SIG-M5 treated with dmso at 0.1 percent for 504 hours (cell line): Measurements from ENCODE around the gene GPD2.

ENCODE experiments used
- DNase-seq: peaks from one replicate; lab custom pipeline; 2025; ENCODE audit not compliant: unreplicated experiment; lab: John Stamatoyannopoulos, UW

The GPD2 gene

DNA sequence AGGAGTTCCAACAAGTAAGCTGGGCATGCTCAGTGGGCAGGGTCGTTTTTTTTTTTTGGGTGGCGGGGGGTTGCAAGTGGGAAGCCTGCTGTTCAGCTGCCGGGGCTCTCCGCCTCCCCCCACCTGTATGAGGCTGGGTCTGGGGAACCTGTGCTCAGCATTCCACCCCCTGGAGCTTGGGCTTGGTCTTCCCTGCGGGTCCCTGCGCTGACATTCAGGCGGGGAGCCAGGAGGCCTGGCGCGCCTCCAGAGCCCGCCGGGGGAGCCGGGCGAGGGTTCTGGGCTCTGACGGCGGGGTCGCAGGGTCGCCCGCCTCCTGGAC lies 822 bp upstream of the GPD2 start:
- no peak for DNase-seq

DNA sequence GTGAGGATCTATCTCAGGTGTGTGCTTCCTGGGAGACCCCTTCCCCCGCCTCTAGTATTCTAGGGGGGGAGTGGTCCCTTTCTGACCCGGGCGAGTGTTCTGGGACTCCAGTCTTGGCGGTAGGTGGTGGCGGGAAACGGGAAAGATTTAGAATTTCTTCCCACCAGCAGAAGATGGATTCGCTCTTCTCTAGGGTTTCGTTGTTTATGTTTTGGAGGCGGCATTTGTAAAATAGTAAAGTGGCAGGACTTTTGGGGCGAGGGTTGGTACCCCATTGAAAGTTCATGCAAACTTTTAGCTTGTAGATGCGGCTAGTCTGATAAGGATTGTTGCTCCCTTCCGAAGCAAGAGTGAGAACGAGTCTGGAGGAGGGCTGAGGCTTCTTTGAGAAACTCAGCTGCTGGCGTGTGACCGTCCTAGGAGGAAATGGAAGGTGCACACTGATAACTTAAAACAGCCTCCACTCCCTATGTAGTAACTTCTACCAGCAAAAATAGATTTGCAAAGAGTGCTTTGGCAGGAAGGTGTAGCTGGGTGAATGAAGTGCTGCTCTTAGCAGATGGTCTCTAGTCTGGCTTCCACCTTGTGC lies 412 bp downstream of the GPD2 start:
- DNase-seq: peak; percentile 56

DNA sequence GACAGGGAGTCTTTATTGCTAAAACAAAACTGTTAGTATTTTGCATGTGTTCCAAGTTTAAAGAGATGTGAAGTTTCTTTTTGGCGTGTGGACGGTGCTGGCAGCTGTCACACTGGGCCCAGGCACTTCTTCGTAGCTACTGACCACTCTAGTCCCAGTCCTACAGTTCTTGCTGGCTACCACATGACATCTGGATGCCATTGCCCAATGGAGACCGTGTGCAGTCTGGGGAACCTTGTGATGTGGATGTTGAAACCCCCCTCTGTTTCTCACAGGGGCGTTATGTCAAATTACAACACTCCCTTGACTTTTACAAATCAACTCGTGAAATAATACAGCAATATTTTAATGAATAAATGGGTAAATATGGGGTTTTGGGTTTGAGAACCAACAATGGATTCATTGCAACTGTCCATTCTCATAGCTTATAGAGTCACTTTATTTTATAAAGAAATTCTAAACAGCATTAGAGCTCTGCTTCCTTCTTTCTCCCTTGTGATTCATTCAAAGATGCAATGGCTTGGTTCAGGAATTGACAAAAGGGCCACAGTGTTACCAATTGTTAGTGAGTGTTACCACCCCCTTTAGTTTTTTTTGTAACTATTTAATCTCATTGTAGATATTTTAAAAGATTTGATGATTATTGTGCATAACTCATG lies 1.2 kb downstream of the GPD2 start:
- peak; percentile 75 for DNase-seq

DNA sequence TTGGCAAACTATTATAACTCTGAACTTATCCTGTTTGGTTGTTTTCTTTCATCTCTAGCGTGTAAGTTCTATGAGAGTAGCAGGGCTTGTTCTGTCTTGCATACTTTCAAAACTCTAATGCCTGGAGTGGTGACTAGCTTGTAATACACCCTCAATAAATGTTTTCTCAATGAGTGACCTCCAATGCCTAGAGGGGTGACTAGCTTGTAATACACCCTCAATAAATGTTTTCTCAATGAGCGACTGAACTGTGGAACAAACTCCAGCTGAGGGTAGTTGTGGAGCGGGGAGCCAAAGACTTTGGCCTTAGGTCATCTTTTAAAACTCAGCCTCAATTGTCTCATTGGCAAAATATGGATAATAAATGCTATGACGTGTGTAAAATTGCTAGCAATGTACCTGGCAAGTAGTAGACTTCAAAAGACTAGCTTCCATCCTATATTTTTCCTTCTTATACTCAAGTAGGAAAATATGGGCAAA lies 1.8 kb downstream of the GPD2 start:
- DNase-seq: no peak

DNA sequence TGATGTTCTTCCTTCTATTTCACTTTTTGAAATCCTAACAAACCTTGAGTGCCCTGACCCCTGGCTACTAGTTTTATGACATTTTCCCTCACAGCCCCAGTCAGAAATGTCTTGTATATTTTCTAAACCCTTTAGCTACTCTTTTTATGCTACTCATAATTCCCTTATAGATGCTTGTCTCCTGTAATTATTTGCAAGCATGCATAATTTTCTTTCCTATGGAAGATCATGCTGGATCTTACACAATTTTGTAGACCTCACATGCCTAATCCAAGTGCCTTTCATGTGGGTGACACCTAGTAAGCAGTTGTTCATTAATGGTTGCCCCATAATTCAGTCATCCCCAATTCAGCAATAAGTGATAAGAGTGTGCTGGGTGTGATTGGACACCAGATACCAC lies 6.9 kb downstream of the GPD2 start:
- DNase-seq: no peak

DNA sequence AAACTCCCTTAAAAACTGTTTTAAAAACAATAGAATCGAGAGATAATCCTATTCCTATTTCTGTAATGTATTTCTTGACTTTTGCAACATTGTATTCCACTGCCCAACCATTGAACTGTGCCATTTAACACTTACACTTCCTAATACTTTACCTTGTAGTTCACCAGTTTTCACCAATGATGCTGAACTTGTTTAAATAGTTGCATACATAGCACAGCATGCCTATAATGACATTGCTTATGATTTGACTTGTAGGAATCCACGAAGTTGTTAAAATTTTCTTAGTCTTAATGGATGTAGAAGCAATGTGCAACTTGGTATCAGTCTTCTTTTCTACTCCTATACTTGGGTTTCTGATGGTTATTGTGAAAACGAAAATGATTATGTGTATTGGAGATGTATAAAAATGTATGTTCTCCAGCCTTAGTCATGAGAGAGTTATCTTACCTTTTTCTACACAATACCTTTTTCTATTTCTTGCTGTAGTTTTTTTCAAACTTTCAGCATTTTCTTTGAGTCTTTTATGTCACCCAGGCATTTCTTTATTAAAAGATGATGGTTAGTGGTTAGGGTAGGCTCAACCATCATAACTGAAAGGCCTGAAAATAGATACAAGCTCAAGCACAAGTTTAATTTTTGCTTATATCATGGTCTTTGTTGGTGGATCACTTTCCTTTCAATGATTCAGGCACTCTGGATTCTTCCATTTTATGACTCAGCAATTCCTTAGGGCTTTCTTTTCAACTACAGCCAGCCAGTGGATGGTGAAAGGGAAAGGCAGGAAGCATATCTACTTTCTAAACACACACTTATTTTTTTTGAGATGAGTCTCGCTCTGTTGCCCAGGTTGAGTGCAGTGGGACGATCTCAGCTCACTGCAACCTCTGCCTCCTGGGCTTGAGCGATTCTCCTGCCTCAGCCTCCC lies 9.4 kb downstream of the GPD2 start:
- no peak for DNase-seq

DNA sequence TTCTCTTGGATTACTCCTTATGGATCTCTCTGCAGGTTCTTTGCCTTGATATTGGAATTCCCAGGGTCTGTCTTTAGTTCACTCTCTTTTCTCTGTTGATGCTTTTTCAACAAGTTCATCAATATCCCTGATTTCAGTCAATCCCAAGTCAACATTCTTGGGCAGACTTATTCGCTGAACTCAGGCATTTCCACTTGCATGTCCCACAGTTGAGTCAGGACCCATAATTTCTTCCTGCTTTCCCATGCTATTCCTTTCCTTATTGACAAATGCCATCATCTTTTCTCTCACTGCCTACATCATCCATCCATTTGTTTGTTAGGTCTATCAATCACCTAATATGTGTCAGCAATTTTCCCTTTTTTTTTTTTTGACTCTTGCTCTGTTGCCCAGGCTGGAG lies 11.6 kb downstream of the GPD2 start:
- no peak for DNase-seq

DNA sequence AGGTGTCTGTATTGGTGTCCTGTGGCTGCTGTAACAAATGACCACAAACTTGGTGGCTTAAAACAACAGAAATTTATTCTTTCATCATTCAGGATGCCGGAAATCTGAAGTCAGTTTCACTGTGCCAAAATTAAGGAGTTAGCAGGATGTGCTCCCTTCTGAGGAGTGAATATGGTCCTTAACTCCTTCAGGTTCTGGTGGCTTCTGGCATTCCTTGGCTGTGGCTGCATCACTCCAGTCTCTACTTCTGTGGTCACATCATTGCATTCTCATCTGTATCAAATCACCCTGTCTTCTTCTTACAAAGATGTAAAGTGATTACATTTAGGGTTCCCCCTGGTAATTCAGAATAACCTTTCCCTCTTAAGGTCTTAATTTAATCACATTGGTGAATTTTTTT lies 12.6 kb downstream of the GPD2 start:
- DNase-seq: no peak

DNA sequence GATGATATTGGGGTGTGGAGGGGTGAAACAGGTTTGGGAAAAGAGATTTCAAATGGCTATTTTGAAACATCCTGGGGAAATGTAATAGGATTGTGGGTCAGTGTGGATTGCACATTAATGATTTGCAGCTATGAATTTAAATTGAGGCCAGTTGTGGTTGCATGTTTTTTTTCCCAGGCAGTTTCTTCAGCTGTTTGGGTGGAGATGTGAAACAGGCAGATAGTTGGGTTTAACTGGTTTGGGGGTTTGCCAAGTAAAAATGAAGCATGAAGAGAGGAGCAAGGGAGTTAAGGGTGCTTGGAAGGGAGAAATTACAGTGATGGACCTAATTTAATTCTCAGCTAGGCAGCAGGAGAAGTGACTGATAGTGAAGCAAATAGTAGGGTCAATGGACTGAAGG lies 16.8 kb downstream of the GPD2 start:
- DNase-seq: no peak

DNA sequence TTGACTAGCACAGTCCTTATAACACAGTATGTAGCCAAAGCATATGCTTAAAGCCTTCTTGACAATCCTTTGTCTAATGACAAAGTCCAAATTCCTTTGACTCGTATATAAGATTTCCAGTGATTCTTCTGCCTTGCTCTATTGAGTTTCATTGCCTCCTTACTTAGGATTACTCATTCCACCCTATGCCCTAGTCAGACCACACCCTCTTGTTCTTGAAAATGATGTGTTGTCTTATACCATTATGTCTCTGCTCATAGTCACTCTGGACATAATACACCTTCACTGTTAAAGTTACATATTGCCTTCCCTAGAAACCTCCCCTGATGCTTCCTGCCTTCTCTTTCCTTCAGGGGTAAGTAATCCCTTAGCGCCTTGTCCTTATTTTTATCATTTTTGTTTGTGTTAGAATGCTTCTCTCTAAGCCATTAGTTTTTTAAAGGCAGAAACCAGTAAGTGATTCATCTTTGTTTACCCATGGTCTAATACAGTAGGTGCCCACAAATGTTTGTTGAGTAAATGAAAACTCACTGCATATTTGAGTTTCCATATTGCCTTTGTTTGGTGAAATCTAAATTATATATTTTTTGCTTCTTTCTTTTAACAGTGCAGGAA lies 19.3 kb downstream of the GPD2 start:
- DNase-seq: no peak

DNA sequence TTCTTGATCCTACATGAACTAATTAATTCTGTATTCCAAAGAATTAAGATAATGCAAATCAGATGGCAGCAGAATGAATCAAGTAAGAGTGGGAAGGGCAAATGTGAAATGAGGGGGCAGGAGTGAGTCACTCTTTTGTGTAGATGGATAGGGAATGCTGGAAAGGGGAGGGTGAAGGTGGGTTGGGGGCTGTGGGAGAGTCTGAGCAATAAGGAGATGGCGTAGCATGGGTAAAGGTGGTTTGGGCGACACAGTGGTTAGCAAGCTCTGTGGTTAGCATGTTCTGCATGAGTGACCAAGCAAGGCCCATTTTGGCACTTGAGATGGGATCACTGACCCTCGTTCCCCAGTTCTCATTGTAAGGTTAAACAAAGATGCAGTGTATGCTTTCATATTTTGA lies 20.4 kb downstream of the GPD2 start:
- no peak for DNase-seq

DNA sequence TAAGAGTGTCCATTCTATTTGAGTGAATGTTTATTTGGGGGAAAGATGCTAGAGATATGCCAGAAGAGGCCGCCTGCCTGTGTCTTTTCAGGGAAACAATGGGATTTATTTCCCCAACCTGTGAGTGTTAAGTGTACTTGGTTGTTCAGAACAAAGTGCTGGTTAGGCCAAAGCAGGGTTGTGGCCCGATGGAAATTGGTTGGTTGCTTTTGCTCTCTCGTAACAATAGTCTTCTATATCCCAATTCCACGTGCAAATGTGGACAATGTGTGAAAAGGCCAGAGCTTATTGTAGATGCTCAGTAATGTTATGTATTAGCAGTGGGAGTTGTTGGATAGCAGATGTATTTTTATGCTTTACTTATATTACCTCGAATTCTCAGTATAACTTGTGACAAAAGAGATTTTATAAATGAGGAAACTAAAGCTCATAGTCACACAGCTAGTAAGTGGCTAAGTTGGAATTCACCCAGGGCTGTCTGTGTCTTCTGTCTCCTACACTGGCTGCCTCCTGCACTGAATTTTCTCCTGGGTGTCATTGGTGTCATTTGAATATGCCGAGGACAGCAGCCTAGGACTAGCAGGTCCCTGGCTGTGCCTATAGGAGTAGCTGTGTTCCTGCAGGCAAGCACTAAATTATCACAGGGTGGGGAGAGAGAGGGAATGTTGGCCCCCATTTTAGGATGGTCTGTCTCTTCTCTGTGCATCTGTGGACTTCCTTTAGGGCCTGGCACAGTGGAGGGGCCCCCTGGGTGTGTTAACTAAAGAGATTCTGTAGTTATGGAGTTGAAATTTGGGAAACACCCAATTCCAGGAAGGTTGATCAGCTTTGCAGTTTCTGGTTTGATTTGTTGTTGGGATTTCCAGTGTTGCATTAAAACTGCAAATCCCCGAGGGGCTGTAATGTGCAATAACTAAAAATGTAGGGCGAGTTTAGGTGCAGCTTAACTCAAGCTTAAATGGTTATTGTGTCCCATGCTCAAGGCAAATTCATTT lies 21.6 kb downstream of the GPD2 start:
- DNase-seq: no peak

DNA sequence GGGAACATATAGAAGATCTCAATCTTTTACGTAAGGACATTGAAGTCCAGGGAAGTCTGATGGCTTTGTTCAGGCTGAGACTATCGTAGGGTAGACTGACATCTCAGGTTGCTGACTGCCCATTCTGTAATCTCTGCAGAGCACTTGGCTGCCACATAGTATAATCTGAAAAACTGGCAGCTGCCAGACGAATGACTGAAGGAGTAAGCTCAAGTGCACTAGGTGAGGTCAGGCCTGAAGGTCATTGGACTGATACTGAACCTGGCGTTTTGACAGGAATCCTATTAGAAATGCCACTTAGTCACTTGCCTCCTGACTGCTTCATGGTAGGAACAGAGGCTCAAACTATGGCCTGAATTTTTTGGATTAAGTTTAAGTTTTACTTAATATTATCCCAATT lies 23.5 kb downstream of the GPD2 start:
- DNase-seq: no peak

DNA sequence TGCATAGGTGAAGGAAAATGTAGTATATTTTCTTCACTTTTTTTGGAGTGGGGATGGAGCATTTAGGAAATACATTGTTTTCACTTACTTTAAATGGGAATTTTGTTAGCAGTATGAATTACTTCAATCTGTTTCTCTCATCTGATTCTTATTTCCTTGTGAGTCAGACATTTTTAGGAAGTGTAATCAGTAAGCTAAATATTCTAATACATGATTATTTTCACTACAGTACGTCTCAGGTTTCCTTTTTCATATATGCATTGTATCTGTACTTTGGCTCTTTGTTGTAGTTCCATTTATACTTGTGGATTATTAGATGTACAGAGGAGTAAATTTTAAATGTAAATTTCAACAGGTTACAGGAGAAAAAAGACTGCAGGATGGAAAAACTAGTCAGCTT lies 27.9 kb downstream of the GPD2 start:
- no peak for DNase-seq

DNA sequence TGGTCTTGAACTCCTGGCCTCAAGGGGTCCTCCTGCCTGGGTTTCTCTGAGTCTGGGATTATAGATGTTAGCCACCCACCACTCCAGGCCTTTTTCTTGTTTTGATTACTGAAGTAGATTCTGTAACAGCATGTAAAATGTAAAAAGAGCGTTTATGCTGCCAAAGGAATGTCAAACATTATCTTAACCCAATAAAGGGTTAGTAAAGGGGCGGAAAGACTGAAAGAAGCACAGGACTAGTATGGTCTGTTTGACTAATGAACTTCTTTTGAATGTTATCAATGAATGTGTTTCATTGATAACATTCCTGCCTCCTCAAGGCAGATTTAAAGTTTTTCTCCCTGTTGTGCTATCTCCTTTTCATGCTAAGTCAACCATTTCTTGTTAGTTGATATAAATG lies 29.4 kb downstream of the GPD2 start:
- DNase-seq: no peak

DNA sequence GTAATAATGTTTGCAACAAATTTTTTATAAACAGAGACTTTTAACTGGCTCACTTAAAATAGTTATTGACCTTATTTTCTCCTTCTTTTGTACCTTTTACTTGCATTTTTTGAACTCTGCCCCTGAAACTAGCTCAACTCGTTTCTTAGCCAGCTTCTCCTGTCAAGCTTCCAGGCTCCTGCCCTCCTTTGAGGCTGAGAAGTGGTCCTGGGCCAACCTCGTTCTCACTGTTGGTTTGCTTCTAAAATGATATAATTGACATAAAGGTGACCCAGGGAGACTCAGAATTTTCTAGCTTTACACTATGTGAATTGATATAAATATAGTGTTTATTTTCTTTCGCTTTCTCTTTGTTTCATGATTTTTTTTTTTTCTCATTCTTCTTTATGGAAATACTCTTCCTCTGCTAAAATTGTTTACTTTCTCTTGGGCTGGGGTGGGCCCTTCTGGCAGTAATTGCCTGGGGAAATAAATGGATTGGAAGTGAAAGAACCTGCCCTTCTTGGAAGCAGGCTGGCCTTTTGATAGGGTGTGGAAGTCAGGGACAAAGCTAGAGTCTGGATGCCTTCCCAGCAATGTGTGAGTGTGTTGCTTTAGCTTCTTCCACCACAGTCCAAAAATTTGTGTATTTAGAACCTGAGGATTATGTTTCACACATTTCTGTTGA lies 30.7 kb downstream of the GPD2 start:
- DNase-seq: no peak

DNA sequence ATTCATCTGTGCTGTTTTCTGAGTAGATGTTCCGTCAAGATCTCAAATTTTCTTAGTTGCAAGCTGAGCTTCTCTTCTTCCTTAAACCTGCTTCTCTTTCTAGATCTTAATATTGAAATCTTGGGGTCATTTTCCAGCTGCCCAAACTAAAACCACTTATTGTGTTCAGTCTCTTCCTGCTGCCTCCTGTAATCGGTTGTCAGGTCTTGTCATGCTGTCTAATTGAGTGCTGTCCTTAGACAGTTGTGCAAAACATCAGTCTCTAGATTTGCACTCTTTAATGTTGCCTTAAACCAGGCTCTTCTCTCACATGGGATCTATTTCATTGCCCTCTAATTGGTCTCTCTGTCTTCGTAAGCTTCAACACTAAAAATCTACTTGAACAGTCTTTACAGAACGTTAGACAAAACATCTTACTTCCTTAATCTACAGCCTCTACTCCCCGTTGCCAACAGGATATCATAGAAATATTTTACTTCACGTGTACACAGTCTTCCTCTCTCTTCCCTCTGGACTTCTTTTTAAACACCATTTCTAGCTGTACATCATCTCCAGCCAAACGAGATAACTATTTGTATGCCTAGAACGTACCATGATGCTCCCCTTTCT lies 34.9 kb downstream of the GPD2 start:
- DNase-seq: peak; percentile 65

DNA sequence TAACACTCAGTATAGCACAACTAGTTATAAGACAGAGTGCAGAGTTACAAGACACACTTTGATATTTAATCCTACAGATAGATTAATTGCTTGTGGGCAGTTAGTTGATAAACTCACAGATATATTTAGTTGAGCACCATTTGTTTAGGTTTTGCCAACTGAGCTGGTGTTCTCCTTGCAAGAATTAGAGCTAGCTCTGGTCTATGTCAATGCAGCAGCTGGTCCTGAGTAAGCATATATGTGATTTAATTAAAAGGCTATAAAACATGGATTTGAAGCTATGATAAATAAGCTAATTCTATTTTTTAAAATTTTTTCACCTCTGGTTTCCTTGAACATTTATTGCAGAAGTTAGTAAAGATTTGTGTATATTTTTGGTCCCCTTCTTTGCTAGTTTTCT lies 35.6 kb downstream of the GPD2 start:
- DNase-seq: no peak

DNA sequence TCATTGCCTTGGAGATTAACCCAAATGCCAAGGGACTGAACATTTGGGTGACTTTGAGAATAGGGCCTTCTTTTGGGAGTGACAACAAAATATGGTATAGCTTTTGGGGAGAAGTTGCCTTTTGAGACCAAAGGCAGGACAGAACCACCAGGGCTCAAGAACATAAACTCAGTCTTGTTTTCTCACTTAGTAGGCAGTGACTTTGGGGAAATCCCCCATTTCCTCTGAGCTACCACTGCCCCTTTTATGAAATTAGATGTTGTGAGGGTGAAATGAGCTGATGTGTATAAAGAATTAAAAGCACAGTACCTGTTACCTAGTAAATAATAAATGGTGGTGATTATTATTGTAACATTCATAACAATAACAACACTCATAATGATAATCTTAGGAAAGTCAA lies 36.5 kb downstream of the GPD2 start:
- DNase-seq: no peak

DNA sequence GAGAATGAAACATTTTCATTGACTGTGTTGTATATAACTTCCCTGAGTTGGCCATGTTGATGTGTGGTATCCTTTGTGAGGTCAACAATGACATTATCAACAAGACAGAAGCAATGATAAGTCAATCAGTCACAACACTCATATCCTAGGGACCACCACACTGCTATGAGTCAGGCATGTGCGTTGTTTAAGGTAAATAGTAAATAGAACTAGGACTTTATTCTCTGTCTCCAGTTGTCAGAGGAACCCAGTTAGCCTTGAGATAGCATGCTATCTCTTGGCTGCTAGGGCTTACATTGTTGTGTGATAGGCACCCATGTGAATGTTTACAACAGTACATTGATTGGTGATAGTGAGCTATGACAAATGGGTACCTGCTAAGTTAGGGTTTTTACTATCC lies 37.3 kb downstream of the GPD2 start:
- no peak for DNase-seq
